Measurements from ENCODE around the gene MAJIN.

DNA sequence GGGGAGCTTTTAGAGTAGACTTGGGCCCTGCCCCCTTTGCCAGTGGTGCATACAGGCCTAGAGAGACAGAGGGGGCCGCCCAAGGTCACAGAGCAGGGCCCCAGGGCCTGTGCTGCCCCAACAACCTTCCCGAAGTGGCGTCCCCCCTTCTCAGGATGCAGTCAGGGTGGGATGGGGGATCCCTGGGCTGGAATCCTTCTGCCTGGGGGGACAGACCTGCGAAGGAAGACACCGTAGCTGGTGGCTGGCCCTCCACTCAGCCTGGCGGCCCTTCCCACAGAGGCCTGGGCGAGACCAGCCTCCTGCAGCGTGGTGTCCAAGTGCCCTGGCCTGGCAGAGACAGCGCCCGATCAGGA, 79.1 kb downstream of the MAJIN start:
- TF ChIP-seq POLR2A (IDR thresholded peaks at IDR 0.05; ENCODE audit: low read depth, low read length) (no peak), NFYA (IDR thresholded peaks at IDR 0.05; ENCODE audit: borderline replicate concordance, low read depth, low read length) (no peak), TBL1XR1 (IDR thresholded peaks at IDR 0.05; ENCODE audit: low read depth, low read length) (no peak), NR2C1 (IDR thresholded peaks at IDR 0.05) (no peak), HDAC2 (IDR thresholded peaks at IDR 0.05) (no peak), ZZZ3 (IDR thresholded peaks at IDR 0.05; ENCODE audit: control insufficient read depth, insufficient read length, low read depth) (no peak), FOS (IDR thresholded peaks at IDR 0.05; ENCODE audit: borderline replicate concordance, extremely low read depth, insufficient read length) (no peak), EZH2 (IDR thresholded peaks at IDR 0.05; ENCODE audit: borderline replicate concordance, control insufficient read depth, low read depth, low read length) (no peak), SMC3 (IDR thresholded peaks at IDR 0.05; ENCODE audit: borderline replicate concordance, low read length) (no peak), EGR1 (IDR thresholded peaks at IDR 0.05; ENCODE audit: borderline replicate concordance in 1 of 2, low read depth in 2 of 2, low read length in 2 of 2) (no peak)
- TF ChIP-seq, protein P1, sequence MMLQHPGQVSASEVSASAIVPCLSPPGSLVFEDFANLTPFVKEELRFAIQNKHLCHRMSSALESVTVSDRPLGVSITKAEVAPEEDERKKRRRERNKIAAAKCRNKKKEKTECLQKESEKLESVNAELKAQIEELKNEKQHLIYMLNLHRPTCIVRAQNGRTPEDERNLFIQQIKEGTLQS (IDR thresholded peaks at IDR 0.05; ENCODE audit: borderline replicate concordance, extremely low read depth, low read depth, low read length): no peak
- TF ChIP-seq, protein P2, sequence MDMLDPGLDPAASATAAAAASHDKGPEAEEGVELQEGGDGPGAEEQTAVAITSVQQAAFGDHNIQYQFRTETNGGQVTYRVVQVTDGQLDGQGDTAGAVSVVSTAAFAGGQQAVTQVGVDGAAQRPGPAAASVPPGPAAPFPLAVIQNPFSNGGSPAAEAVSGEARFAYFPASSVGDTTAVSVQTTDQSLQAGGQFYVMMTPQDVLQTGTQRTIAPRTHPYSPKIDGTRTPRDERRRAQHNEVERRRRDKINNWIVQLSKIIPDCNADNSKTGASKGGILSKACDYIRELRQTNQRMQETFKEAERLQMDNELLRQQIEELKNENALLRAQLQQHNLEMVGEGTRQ (IDR thresholded peaks at IDR 0.05; ENCODE audit: borderline replicate concordance, low read depth, low read length): no peak
- TF ChIP-seq, protein P3, sequence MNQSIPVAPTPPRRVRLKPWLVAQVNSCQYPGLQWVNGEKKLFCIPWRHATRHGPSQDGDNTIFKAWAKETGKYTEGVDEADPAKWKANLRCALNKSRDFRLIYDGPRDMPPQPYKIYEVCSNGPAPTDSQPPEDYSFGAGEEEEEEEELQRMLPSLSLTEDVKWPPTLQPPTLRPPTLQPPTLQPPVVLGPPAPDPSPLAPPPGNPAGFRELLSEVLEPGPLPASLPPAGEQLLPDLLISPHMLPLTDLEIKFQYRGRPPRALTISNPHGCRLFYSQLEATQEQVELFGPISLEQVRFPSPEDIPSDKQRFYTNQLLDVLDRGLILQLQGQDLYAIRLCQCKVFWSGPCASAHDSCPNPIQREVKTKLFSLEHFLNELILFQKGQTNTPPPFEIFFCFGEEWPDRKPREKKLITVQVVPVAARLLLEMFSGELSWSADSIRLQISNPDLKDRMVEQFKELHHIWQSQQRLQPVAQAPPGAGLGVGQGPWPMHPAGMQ (IDR thresholded peaks at IDR 0.05; ENCODE audit: borderline replicate concordance): no peak
- TF ChIP-seq, protein P4, sequence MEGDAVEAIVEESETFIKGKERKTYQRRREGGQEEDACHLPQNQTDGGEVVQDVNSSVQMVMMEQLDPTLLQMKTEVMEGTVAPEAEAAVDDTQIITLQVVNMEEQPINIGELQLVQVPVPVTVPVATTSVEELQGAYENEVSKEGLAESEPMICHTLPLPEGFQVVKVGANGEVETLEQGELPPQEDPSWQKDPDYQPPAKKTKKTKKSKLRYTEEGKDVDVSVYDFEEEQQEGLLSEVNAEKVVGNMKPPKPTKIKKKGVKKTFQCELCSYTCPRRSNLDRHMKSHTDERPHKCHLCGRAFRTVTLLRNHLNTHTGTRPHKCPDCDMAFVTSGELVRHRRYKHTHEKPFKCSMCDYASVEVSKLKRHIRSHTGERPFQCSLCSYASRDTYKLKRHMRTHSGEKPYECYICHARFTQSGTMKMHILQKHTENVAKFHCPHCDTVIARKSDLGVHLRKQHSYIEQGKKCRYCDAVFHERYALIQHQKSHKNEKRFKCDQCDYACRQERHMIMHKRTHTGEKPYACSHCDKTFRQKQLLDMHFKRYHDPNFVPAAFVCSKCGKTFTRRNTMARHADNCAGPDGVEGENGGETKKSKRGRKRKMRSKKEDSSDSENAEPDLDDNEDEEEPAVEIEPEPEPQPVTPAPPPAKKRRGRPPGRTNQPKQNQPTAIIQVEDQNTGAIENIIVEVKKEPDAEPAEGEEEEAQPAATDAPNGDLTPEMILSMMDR (IDR thresholded peaks at IDR 0.05 in 2 of 3, conservative IDR thresholded peaks at IDR 0.05 in 1 of 3; ENCODE audit: control insufficient read depth in 2 of 3, extremely low read depth in 1 of 3, insufficient read depth in 1 of 3, low read depth in 3 of 3, low read length in 3 of 3): no peak
